ENCODE data around the gene SCT.
A peak's percentile ranks its signal among the peaks of the same experiment; 100 is the strongest.
"Not testable (repeated sequence)": the region's sequence is repeated elsewhere in the genome, so short reads cannot be mapped to it uniquely, and the experiment has no call there.

SCT gene, protein sequence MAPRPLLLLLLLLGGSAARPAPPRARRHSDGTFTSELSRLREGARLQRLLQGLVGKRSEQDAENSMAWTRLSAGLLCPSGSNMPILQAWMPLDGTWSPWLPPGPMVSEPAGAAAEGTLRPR

GRCh38 chr11:626475-627307, at the start of gene SCT:
Gene SCT (minus strand): TSS chr11:627181. CDS start chr11:627143, 38 bp downstream.
- DNase-seq (ENCODE audit: low read depth): no peak
- H3K4me3 ChIP-seq (ENCODE audit: low read depth, low read length): no peak within 1 kb of the TSS

- H3K4me3 ChIP-seq (ENCODE audit: low read depth, low read length): no peak overlapping the region
- no peak for DNase-seq (ENCODE audit: low read depth)
Observed at GRCh38 chr11:674406-674805, 47.4 kb upstream of the SCT start.

GRCh38 chr11:673866-674265, 46.9 kb upstream of the SCT start:
- no peak for DNase-seq (ENCODE audit: low read depth)
- H3K4me3 ChIP-seq (ENCODE audit: low read depth, low read length): no peak overlapping the region

- DNase-seq (ENCODE audit: low read depth): peak; percentile 20
- H3K4me3 ChIP-seq (ENCODE audit: low read depth, low read length): no peak overlapping the region
Observed at GRCh38 chr11:665704-666281, 38.8 kb upstream of the SCT start.

- H3K4me3 ChIP-seq (ENCODE audit: low read depth, low read length): no peak overlapping the region
- no peak for DNase-seq (ENCODE audit: low read depth)
Observed at GRCh38 chr11:665062-665703, 38.2 kb upstream of the SCT start.

GRCh38 chr11:662689-663274, 35.8 kb upstream of the SCT start:
- H3K4me3 ChIP-seq (ENCODE audit: low read depth, low read length): no peak overlapping the region
- no peak for DNase-seq (ENCODE audit: low read depth)

- no peak for DNase-seq (ENCODE audit: low read depth)
- H3K4me3 ChIP-seq (ENCODE audit: low read depth, low read length): no peak overlapping the region
Observed at GRCh38 chr11:660681-661444, 33.9 kb upstream of the SCT start.

- DNase-seq (ENCODE audit: low read depth): no peak
- no peak overlapping the region for H3K4me3 ChIP-seq (ENCODE audit: low read depth, low read length)
Observed at GRCh38 chr11:660281-660680, 33.3 kb upstream of the SCT start.

DNA sequence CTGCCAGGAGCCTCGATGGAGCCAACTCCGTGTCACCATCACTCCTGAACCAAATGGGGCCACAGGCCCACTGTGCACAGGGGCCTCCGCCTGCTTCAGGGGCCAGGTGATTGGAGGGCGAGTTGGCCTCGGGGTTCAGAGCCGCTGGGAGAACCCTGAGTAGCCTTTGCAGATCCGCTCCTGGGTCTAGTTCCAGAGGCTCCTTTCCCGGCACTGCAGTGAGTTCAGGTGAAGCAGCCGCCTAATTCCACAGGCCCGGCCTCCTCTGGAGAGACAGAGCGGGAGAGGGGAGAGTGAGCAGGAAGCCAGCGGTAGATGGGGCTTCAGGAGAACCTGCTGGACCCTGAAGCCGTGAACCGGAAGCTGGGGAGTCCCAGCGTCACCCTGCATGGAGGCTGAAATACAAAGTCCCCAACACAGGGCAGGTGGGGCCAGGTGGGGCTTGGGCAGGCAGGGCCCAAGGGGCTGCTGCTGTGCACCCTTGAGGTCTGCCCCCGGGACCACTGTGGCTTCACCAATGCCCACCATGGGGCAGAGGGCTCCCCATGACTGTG, 32.6 kb upstream of the SCT start:
- DNase-seq (ENCODE audit: low read depth): no peak
- no peak overlapping the region for H3K4me3 ChIP-seq (ENCODE audit: low read depth, low read length)

DNA sequence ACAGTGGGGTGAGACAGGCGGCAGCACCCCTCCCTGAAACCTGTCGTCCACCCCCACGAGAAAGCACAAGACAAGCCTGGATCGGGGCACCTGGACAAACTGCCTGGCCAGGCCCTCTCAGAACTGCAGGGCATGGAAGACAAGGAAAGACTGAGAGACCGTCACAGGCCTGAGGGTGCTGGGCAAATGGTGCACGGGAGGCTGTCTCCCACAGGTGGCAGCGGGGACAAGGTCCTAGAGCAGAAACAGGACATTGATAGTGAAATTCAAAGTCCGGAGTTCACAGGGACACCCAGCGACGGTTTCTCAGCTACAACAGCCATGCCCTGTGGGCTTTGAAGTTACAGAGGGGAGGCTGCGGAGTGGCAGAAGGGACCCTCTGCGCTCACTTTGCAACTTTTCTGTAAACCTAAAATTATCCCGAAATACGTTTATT, 30.7 kb upstream of the SCT start:
- H3K4me3 ChIP-seq (ENCODE audit: low read depth, low read length): no peak overlapping the region
- no peak for DNase-seq (ENCODE audit: low read depth)

- DNase-seq (ENCODE audit: low read depth): no peak
- H3K4me3 ChIP-seq (ENCODE audit: low read depth, low read length): no peak overlapping the region
Observed at GRCh38 chr11:656866-657265, 29.9 kb upstream of the SCT start.

DNA sequence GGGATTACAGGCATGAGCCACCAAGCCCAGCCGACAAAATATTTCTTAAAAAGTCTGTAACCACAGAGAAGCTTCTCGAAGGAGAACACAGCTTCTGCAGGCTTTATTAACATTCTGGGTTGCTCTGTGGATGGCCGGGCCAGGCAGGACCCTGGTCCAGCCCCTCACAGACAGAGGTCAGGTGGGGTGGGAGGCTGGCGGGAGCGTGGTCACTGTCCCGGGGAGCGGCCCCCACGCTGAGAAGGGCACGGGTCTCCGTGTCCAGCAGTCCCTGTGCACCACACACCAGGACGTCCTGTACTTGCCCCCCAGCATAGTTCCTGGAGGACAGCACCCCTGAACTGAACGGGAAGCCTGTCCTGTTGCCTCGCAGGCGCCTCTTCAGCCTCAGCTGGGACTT, 29.4 kb upstream of the SCT start:
- no peak for DNase-seq (ENCODE audit: low read depth)
- H3K4me3 ChIP-seq (ENCODE audit: low read depth, low read length): no peak overlapping the region

DNA sequence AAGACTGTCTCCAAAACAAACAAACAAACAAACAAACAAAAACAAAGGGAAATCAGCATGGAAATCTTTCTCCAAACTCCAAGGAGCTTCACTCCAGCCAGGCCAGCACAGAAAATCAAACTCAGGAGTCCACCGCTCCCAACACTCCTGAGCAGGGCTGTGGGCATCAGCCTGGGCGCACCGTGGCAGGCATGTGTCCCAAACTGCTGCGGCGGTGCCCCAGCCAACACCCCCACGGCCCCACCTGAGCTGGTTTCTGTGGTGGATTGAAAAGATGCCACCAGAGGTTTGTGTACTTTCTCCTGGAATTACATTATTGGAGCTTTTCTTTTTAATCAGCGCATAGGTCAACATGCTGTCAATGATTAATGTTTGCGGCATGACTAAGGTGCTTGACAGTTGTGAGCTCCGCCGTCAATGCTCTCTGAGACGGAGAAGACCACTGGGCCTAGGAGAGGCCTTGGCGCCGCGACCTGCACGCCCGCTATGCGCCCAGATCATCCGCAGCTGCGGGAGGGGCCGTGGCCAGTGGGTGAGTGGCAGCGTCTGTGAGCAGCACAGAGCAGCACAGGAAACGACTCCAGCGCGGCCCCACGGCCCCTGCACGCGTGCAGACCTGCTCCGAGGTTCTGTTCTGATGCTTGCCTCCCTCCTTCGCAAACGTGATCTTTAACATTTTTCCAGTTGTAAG, 28.2 kb upstream of the SCT start:
- no peak for DNase-seq (ENCODE audit: low read depth)
- H3K4me3 ChIP-seq (ENCODE audit: low read depth, low read length): no peak overlapping the region

- H3K4me3 ChIP-seq (ENCODE audit: low read depth, low read length); DNase-seq (ENCODE audit: low read depth): not testable (repeated sequence)
Observed at GRCh38 chr11:654444-654843, 27.5 kb upstream of the SCT start.

GRCh38 chr11:653837-654236, 26.9 kb upstream of the SCT start:
- H3K4me3 ChIP-seq (ENCODE audit: low read depth, low read length): no peak overlapping the region
- no peak for DNase-seq (ENCODE audit: low read depth)

DNA sequence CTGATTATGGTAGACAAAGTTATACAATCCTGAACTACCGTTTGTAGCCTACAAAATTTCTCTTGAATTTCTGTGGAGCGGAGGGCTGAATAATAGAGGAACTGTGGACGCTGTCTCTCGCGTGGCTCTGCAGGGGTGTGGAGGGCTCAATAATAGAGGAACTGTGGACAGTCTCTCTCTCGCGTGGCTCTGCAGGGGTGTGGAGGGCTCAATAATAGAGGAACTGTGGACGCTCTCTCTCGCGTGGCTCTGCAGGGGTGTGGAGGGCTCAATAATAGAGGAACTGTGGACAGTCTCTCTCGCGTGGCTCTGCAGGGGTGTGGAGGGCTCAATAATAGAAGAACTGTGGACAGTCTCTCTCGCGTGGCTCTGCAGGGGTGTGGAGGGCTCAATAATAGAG, 26.2 kb upstream of the SCT start:
- DNase-seq (ENCODE audit: low read depth); H3K4me3 ChIP-seq (ENCODE audit: low read depth, low read length): not testable (repeated sequence)

GRCh38 chr11:650482-650881, 23.5 kb upstream of the SCT start:
- no peak overlapping the region for H3K4me3 ChIP-seq (ENCODE audit: low read depth, low read length)
- no peak for DNase-seq (ENCODE audit: low read depth)

- DNase-seq (ENCODE audit: low read depth); H3K4me3 ChIP-seq (ENCODE audit: low read depth, low read length): not testable (repeated sequence)
Observed at GRCh38 chr11:647672-648158, 20.7 kb upstream of the SCT start.

All from skeletal muscle cell (primary cell).